ENCODE measurements around the gene STON1. TPM values are rescaled to one million over a fixed set of nuclear protein-coding genes. Genes with fewer than 3 reads are reported as not detected.

STON1 gene
- total and polyA plus RNA-seq, 12 donors, result 2.2 to 8.9 (median 4.4) TPM

GRCh38 chr2:48531141-48531648, 1.2 kb downstream of the STON1 start:
- TF ChIP-seq, protein P1, sequence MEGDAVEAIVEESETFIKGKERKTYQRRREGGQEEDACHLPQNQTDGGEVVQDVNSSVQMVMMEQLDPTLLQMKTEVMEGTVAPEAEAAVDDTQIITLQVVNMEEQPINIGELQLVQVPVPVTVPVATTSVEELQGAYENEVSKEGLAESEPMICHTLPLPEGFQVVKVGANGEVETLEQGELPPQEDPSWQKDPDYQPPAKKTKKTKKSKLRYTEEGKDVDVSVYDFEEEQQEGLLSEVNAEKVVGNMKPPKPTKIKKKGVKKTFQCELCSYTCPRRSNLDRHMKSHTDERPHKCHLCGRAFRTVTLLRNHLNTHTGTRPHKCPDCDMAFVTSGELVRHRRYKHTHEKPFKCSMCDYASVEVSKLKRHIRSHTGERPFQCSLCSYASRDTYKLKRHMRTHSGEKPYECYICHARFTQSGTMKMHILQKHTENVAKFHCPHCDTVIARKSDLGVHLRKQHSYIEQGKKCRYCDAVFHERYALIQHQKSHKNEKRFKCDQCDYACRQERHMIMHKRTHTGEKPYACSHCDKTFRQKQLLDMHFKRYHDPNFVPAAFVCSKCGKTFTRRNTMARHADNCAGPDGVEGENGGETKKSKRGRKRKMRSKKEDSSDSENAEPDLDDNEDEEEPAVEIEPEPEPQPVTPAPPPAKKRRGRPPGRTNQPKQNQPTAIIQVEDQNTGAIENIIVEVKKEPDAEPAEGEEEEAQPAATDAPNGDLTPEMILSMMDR (IDR thresholded peaks at IDR 0.05), result no peak
- Histone ChIP-seq H3K27me3 (peaks cover 0 to 6% (median 0%) of the 10 kb centered on the region in 7 donors), H3K4me3 (peak overlapping the region; percentile 76 to 98 (median 90)), H3K27ac (peak overlapping the region; percentile 73 to 93 (median 84)), H3K4me1 (peaks cover 2 to 46% (median 16%) of the 10 kb centered on the region in 9 donors), H3K9me3 (no peaks in the 10 kb centered on the region), H3K36me3 (no peaks in the 10 kb centered on the region)
- WGBS, 2 donors, result 4 to 7% methylated on average over 6 of the region's 6 CpGs
- DNase-seq (no peak), ATAC-seq (peak in 6 of 8 donors; percentile 4 to 43 (median 32))
- intact Hi-C loops (cut with DNase I), result loop anchor here in 2 of 10 donors (5.0 kb wide), 1 partner anchor 56 kb away; no protein-coding TSS in a partner anchor

- TF ChIP-seq, protein P1 (IDR thresholded peaks at IDR 0.05), result no peak
- H3K27me3 ChIP-seq, result peaks cover 0 to 6% (median 0%) of the 10 kb centered on the region in 7 donors
- DNase-seq, result no peak
- peak overlapping the region in 2 of 10 donors; percentile 82 to 97 for H3K4me3 ChIP-seq
- no peaks in the 10 kb centered on the region for H3K36me3 ChIP-seq
- H3K9me3 ChIP-seq, result no peaks in the 10 kb centered on the region
- peak overlapping the region in 5 of 10 donors; percentile 9 to 93 (median 84) for H3K27ac ChIP-seq
- intact Hi-C loops (cut with DNase I), result loop anchor here in 2 of 10 donors (5.0 kb wide), 1 partner anchor 55 kb away; no protein-coding TSS in a partner anchor
- peaks cover 0 to 41% (median 16%) of the 10 kb centered on the region in 9 donors for H3K4me1 ChIP-seq
- ATAC-seq, result peak in 3 of 8 donors; percentile 4 to 10 (median 4)
- WGBS, 2 donors, result 78 to 85% methylated on average over 7 of the region's 7 CpGs
These were observed 2.2 kb downstream of the STON1 start for GRCh38 chr2:48532174-48532573.

DNA sequence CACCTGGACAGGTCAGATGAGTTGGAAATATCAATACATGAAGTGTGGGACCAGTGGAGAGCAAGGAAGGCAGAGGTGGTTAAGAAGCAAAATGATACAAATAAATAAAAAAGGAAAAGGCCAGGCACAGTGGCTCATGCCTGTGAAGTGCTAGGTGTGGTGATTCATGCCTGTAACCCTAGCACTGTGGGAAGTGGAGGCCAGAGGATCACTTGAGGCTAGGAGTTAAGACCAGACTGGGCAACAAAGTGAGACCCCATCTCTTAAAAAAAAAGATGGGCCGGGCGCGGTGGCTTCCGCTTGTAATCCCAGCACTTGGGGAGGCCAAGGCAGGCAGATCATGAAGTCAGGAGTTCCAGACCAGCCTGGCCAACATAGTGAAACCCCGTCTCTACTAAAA, 2.9 kb downstream of the STON1 start:
- Histone ChIP-seq H3K36me3 (no peaks in the 10 kb centered on the region), H3K27me3 (peaks cover 0 to 6% (median 0%) of the 10 kb centered on the region in 7 donors), H3K27ac (peak overlapping the region in 6 of 10 donors; percentile 4 to 76 (median 32)), H3K9me3 (no peaks in the 10 kb centered on the region), H3K4me3 (peak overlapping the region in 1 of 10 donors; percentile 97), H3K4me1 (peaks cover 0 to 40% (median 16%) of the 10 kb centered on the region in 9 donors)
- TF ChIP-seq, protein P1 (IDR thresholded peaks at IDR 0.05), result no peak
- ATAC-seq (no peak), DNase-seq (no peak)
- intact Hi-C loops (cut with DNase I), result loop anchor here in 2 of 10 donors (5.0 kb wide), 1 partner anchor 54 kb away; no protein-coding TSS in a partner anchor
- 98 to 99% methylated on average over 5 of the region's 5 CpGs for WGBS, 2 donors

DNA sequence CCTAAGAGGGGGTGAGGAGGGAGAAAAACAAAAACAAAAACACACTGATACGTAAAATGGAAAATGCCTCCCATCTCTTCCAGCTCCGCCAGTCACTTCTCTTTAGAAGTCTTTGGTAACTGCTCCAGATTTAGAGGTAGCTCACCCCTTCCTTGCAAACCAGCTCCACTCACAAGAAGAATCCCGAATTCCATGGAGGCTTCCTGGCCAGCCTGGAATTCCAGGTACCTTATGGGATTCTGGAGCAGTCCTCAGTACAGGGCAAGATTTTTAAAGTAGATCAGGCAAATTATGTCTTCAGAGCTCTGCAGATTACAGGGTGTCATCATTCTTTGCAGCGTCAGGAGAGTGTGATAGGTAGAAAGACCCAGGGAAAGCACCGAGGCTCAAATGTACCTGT, 4.8 kb downstream of the STON1 start:
- H3K36me3 ChIP-seq, result no peaks in the 10 kb centered on the region
- no peak overlapping the region for H3K27ac ChIP-seq
- no peak for ATAC-seq
- TF ChIP-seq, protein P1 (IDR thresholded peaks at IDR 0.05), result no peak
- no peaks in the 10 kb centered on the region for H3K9me3 ChIP-seq
- peaks cover 0 to 6% (median 0%) of the 10 kb centered on the region in 7 donors for H3K27me3 ChIP-seq
- DNase-seq, result no peak
- intact Hi-C loops (cut with DNase I), result loop anchor here in 3 of 10 donors (5.0 kb wide), 1 partner anchor 53 kb away; no protein-coding TSS in a partner anchor
- H3K4me1 ChIP-seq, result peaks cover 0 to 26% (median 12%) of the 10 kb centered on the region in 9 donors
- WGBS, 2 donors, result 91 to 94% methylated on average over 5 of the region's 5 CpGs
- no peak overlapping the region for H3K4me3 ChIP-seq

Data from heart right ventricle (tissue), 16 donors.